ENCODE data around the gene TMEM51.

The TMEM51 gene

DNA sequence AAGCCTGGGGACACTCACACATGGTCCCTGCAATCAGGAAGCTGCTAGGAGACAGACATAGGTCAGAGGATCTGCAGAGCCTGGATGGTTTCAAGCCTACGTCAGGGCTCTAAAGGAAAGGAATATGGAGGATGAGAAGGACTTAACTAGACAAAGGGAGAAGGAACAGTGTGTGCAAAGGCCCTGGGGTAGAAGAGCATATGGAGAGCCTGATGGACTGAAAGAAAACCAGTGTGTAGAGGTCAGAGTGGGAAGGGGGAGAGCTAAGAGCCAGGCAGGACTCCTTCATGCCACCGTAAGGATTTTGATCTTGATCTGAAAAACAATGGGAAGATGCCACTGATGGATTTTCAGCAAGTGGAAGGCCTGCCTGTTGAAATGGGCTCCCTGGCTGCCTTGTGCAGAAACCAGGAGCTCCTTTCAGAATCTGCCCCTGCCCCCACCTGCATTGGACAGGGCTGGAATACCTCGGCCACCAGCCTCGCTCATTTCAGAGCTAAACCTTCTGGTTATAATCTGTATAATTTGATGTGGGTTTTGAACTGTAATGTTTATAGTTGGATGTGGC is 102.1 kb downstream of the TMEM51 start:
- no peak for DNase-seq

DNA sequence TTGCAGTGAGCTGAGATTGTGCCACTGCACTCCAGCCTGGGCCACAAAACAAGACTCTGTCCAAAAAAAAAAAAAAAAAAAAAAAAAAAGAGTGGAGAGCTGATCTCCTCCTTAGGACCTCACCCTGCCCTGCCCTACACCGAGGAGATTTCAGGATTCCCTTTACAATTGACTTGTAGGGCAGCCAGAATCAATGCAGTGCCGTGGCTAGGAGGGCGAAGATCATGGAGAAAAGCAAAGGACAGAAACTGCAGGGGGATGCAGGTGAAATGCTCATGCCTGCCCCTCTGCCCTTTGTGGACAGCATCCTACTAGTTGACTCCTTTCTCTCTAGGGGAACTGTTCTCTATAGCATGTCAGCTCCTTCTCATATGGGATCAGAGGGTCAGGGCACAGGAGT is 103.0 kb downstream of the TMEM51 start:
- no peak for DNase-seq

DNA sequence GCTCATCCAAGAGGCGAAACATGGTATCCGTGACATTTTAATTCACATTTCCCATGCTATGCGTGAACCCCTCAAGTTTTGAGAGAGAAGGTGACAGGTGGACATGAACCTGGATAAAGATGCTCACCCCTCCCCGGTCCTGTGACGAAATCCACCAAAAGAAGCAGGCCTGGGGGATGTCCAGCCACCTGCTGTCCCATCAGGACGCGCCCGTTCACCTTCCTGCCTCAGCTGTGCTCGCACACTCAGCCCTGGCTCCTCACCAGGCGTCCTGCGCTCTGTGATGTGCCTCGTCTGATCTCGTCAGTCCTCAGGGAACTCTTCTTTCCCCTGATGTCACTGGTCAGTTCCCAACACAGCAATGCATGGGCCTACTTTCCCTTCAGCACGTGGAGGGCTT is 103.8 kb downstream of the TMEM51 start:
- DNase-seq = no peak

DNA sequence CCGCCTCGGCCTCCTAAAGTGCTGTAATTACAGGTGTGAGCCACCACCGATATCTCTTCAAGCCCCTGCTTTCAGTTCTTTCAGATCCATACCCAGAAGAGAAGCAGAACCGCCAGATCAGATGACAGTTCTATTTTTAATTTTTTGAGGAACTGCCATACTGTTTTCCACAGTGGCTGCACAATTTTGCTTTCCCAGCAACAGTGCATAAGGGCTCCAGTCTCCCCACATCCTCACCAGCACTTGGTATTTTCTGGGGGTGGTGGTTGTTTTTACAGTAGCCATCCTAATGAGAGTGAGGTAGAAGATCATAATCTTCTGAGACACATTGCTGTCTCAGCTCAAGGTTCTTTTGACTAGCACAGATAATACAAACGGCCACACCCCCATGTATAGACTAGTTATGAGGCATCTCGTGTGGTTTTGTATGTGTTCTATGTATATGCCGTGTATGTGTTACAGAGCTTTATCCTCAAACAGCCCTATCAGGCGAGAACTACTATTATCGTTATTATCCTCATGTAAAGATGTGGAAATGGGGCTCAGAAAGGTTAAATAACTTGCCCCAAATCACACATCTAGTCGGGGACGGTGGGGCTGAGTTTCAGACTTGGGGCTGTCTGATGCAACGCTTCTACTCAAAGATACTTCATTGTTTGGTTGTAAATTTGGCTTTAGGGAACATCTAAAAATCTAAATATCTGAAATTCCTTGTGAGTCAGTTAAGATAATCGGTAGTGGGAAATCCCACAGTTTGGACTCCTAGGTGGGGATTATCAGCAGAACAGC is 105.5 kb downstream of the TMEM51 start:
- DNase-seq = peak; percentile 73

DNA sequence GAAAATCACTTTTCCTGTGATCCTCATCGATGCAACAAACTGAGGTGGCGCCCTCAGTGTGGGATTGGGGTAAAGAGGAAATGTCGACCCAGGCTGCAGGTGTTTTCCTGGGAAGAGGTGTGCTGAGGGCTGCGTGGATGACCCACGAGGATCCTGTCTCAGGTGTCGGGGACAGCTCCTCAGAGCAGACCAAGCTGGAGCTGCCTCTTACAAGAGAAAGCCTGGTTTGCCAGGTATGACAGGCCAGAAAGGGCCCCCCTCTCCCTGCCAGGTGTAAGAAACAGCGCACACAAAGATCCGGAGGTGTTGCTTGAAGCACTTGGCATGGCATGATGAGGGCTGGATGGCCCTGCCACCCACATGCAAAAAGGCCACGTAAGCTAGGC is 106.1 kb downstream of the TMEM51 start:
- DNase-seq = no peak

DNA sequence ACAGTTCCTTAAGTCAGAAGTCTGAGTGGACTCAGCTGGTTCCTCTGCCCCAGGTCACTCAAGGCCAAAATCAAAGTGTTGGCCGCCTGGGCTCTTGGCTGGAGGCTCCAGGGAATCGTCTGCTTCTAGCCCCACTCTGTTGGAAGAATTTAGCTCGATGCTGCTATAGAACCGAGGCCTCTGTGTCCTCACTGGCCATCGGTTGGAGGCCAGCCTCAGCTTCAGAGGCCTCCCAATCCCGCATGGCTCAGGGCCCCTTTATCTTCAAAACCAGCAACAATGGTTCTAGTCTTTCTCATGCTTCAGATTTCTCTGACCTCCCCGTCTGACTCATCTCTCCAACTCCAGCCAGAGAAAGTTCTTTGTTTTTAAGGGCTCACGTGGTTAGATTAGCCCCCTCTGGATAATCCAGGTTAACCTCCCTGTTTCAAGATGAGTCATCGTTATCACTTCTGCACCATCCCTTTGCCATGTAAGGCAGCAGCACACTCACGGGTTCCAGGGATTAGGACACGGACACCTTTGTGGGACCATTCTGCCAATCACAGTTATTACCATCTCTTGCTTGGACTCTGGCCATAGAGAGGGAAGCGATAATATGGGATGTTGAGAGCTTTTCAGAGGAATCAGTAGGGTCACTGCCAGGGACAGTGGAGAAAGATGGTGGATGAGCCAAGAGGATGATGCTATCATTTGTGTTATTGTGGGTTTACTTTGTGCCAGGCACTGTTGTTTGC is 107.0 kb downstream of the TMEM51 start:
- DNase-seq = peak; percentile 44

DNA sequence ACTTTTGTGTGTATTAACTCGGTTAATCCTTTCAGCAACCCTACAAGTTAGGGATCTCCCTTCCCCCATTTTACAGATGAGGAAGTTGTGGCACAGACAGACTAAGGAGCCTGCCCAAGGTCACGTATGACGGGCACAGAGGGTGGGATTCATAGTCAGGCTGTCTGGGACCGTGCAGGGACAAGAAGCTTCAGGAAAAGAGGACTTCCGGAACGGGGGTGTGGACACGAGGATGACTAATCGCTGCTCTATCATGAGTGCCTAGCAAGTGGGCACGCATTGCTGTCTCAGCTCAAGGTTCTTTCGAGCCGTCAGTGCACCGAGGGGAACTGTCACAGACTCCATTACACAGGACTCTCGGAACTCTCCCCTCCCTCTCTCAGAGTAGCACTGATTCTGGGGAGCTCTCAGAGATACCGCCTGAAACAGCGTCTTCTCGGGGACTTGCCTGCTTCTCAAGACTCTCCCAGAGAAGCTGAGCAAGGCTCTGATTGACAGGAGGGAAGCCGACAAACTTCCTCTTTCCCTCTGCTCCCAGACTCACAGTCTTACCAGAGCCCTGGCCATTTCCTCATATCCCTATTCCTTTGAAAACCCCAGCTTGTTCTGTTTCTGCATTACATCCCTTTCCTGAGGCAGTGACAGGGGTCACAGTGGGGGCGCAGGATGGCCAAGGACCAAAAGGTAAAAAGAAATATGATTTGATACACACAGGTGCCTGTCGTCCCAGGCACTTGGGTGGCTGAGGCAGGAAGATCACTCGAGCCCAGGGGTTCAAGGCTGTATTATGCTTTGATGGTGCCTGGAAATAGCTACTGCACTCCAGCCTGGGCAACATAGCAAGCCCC is 107.8 kb downstream of the TMEM51 start:
- peak; percentile 98 for DNase-seq

DNA sequence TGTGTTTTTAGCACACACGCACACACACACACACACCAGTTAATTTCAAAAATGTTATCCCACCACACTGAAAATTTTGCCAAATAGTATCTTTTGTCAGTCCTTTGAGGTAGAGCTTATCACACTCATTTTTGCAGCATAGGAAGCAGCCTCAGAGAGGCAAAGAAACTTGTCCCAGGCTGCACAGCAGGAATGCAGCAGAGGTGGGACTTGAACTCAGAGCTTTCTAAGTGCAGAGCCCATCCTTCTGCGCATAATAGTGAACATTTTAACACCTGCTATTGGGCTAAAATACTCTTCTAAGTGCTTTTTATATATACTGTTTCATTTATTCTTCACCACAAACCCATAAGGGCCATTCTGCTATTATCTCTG is 108.4 kb downstream of the TMEM51 start:
- DNase-seq = no peak

DNA sequence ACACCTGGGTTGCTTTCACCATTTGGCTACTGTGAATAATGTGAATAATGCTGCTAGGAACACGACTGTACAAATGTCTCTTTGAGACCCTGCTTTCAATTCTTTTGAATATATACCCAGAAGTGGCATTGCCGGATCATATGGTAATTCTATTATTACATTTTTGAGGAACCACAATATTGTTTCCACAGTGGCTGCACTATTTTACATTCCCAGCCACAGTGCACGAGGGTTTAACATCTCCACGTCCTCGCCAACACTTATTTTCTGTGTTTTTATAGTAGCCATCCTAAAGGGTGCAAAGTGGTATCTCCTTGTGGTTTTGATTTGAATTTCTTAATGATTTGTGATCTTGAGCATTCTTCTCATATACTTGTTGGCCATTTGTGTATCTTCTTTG is 109.2 kb downstream of the TMEM51 start:
- no peak for DNase-seq

DNA sequence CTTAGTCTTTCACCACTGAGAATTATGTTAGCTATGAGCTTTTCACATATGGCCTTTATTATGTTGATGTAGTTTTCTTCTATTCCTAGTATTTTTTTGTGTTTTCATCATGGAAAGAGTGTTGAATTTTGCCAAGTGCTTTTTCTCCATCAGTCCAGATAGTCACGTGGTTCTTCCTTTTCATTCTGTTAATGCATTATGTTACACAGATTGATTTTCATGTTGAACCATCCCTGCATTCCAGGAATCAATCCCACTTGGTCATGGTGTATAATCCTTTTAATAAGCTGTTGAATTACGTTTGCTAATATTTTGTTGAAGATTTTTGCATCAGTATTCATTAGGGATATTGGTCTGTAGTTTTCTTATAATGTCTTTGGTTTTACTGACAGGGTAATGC is 111.2 kb downstream of the TMEM51 start:
- no peak for DNase-seq
